ENCODE data around the gene ARVCF.
"Not testable (repeated sequence)": the region's sequence is repeated elsewhere in the genome, so short reads cannot be mapped to it uniquely, and the experiment has no call there.

Gene ARVCF

DNA sequence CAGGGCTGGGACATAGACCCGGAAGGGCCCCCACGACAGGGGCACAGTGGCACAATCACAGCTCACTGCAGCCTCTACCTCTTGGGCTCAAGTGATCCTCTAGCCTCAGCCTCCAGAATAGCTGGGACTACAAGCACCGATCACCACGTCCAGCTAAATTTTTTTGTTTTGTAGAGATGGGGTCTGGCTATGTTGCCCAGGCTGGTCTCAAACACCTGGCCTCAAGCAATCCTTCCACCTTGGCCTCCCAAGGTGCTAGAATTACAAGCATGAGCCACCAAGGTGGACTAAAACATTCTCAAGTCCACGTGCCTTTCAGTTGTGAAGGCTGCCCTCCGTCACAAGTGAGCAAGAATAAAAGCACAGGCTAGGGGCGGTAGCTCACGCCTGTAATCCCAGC, 85.1 kb downstream of the ARVCF start:
- DNase-seq = no peak

DNA sequence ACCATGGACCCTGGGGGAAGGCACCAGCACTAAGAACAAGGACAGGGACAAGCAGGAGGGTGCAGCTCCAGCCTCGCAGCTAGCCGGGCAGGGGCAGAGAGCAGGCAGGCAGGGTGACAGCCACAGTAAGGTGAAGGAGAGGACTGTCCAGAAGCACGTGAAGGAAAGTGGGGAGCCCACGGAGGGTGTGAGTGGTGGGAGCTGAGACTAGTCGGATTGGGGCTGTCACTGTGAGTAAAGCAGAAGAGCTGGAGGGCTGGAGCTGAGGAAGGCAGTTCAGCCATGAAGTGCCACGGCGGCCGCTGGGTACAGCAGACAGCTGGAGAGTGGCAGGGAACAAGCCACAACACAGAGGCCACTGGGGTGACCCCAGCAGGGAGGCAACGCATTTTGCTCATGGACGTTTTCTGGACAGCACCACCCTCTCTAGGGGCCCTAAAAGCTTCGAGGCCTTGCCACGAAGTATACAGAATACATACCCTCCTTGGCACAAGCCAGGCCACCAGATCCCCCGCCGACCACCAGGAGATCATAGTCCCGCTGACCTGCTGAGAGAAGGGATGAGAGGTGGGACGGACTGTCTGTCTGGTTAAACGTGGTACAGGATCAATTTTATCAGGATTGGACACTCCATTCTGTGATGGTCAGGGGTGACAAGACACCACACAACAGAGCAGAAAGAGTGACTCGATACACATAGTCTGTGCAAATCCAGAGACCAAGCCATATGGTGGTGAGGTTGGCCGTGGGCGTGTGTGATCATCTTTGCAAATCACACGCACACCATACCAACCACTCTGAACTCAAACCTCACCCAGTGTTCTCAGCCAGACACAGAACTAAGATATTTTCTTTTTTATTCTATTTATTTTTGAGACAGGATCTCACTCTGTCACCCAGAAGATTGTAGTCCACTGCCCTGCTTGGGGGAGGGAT, 85.8 kb downstream of the ARVCF start:
- no peak for DNase-seq

DNA sequence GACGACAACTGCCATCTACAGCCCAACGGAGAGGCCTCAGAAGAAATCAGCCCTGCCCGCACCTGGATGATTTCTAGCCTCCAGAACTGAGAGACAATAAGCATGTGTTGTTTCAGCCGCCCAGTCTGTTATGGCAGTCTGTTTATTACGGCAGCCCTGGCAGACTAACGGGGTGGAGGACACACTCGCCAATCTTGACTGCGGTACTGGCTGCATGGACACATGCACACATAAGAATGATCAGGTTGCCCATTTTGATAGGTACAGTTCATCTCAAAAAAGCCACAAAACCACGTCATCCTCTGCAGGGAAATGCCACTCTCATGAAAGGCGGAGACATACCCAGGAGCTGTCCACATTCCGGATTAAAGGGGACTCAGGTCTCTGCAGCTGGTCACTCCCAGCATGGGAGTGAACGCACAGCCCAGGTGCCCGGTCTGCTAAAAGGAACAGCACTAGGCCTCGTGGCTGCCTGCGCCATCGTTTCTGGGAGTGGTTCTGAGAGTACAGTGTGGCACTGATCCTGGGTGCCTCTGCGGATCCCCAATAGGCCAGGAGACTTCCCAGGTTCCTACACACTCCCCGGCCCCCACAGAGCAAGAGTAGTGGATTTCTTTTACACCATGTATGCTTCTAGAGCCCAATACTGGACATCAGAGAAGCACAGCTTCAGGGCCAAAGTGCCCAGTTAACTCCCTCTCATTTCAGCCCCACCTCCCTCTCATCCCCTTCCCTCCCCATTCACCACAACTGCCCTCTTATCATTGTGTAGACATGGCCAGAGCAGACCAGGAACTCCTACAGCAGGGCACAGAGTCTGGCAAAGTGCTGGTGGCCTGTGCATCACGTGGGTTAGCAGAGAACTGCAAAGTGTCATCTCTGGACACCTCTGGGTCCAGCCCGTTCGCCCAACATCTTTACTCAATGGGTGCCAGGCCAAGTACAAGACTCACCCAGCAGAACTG, 86.8 kb downstream of the ARVCF start:
- DNase-seq = no peak

DNA sequence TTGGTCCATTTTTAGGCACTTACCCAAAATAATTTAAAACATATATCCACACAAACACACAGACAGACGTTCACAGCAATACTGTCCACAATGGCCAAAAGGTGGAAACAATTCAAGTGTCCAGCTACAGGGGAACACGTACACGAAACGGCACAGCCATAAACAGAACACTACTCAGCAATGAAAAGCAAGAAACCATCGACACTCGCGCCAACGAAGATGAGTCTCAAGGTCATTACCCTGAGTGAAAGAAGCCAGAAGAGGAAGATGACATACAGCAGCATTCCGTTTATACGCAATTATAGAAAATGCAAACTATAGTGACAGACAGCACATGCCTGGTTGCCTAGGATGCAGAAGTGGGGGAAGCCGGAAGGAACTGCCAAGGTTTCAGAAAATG, 88.4 kb downstream of the ARVCF start:
- DNase-seq = no peak

DNA sequence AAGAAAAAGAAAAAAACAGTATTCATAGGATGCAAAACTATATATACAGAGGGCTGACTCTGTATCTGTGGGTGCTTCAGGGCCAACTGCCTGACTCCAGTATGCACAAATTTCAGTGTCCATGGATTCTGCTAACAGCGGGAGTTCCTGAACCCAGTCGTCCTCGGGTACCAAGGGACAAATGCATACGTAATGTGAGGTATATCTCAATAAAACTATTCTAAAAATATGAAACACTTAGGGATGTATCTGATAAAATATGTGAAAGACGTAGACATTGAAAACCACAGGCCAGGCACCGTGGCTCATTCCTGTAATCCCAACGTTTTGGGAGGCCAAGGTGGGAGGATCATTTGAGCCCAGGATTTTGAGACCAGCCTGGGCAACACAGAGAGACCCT, 88.9 kb downstream of the ARVCF start:
- DNase-seq = no peak

DNA sequence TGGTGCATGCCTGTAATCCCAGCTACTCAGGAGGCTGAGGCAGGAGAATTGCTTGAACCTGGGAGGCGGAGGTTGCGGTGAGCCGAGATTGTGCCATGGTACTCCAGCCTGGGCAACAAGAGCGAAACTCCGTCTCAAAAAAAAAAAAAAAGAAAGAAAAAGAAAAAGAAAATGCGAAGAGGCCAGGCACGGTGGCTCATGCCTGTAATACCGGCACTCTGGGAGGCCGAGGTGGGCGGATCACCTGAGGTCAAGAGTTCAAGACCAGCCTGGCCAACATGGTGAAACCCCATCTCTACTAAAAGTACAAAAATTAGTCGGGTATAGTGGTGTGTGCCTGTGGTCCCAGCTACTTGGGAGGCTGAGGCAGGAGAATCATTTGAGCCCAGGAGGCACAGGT, 90.6 kb downstream of the ARVCF start:
- DNase-seq = not testable (repeated sequence)

DNA sequence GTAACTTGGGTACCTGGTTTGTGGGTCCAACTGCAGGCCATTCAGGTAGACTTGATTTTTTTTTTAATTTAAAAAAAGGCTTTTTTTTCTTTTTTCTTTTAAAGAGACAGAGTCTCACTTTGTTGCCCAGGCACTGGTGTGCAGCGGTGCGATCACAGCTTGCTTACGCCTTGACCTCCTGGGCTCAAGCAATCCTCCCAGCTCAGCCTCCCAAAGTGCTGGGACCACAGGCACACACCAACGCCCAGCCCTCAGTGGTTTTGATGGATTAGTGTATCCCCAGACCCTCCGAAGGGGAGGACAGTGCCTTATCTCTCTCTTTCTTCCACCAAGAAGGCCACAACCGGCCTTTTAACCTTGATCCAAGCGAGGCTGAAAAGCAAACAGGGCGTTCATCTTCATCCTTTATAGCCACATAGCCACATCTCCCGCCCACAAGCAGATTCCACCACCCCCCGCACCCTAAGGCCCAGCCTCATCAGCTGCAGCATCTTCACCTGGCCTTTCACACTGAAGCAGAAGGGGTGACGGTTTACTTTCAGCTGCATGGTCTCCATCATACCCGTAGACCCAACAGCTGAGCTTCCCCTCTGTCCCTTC, 92.6 kb downstream of the ARVCF start:
- no peak for DNase-seq

DNA sequence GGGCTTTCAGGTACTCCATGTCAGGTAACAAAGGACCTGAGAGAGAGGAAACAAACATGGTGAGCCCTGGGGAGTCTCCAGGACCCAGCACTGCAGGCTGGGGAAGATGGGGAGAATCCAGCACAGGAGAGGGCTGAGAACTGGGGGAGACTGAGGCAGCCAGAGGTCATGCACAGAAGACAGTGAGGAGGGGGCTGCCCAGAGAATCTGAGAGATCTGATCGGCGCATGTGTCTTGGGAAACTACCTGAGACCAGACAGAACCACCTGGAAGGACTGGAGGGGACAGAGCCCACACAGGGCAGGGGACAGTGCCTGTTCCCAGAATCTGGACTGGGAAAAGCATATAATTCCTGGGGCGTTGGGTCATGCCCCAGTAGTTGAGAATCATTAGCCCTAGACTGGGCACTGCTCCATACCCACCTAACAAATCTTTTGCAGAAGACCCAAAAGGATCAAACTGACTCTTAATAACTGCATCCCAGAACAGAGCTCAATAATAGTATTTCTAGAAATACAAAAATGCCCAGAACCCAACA, 95.0 kb downstream of the ARVCF start:
- no peak for DNase-seq
